Upper lobe of left lung (tissue), 4 donors: ENCODE results near the gene RPL10.

ENCODE experiments used
- EP300 ChIP-seq, 4 donors: sonication (generic); formaldehyde crosslinking; IDR thresholded peaks; one replicate each; pipeline ENCODE4 v1.5.1; 2017; ENCODE audit warnings: antibody characterized with exemption in 4 of 4, control low read depth in 2 of 4
- POLR2A ChIP-seq, 4 donors: fragments of 450-650 bp; IDR thresholded peaks; one replicate each; pipeline ENCODE4 v1.5.1; 2016 to 2017; ENCODE audit warnings: antibody characterized with exemption in 4 of 4, mild to moderate bottlenecking in 2 of 4
- POLR2AphosphoS5 ChIP-seq, 2 donors: sonication (generic); formaldehyde crosslinking; IDR thresholded peaks; one replicate each; pipeline ENCODE4 v1.5.1; 2017; ENCODE audit warnings: antibody characterized with exemption in 2 of 2
- TF ChIP-seq, protein P1 (sequence below), 6 experiments: fragments of 450-650 bp in 4 of 6; fragments of 200-600 bp in 2 of 6; sonication (generic) in 2 of 6; IDR thresholded peaks; one replicate each; pipeline ENCODE4 v1.5.1; 2016 to 2019; ENCODE audit warnings: antibody characterized with exemption in 6 of 6

DNA sequence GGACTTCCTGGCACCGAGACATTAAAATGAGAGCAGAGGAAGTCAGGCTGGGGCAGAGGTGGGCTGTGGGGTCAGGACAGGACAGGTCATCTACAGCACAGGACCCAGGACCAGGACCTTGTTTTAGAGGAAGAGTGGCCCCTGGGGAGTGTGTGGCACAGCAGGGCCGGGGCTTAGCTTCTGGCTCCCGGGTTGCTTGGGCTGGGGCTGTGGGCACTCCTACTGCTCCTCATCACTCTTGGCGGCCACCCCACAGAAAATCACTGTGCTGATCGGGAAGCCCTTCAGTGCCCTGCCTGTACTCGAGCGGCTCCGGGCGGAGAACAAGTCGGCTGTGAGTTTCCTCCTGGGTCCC, 22.2 kb downstream of the RPL10 start:
- TF ChIP-seq, protein P1, sequence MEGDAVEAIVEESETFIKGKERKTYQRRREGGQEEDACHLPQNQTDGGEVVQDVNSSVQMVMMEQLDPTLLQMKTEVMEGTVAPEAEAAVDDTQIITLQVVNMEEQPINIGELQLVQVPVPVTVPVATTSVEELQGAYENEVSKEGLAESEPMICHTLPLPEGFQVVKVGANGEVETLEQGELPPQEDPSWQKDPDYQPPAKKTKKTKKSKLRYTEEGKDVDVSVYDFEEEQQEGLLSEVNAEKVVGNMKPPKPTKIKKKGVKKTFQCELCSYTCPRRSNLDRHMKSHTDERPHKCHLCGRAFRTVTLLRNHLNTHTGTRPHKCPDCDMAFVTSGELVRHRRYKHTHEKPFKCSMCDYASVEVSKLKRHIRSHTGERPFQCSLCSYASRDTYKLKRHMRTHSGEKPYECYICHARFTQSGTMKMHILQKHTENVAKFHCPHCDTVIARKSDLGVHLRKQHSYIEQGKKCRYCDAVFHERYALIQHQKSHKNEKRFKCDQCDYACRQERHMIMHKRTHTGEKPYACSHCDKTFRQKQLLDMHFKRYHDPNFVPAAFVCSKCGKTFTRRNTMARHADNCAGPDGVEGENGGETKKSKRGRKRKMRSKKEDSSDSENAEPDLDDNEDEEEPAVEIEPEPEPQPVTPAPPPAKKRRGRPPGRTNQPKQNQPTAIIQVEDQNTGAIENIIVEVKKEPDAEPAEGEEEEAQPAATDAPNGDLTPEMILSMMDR (IDR thresholded peaks at IDR 0.05): no peak
- no peak for TF ChIP-seq EP300 (IDR thresholded peaks at IDR 0.05)
- TF ChIP-seq POLR2A (IDR thresholded peaks at IDR 0.05): no peak
- TF ChIP-seq POLR2AphosphoS5 (IDR thresholded peaks at IDR 0.05): no peak
